ENCODE data around the gene SPI1. TPM values are rescaled to one million over a fixed set of nuclear protein-coding genes. Genes with fewer than 3 reads are reported as not detected.

Gene SPI1
- total RNA-seq, 1 experiment from 2014 or later, result 0.22 TPM

DNA sequence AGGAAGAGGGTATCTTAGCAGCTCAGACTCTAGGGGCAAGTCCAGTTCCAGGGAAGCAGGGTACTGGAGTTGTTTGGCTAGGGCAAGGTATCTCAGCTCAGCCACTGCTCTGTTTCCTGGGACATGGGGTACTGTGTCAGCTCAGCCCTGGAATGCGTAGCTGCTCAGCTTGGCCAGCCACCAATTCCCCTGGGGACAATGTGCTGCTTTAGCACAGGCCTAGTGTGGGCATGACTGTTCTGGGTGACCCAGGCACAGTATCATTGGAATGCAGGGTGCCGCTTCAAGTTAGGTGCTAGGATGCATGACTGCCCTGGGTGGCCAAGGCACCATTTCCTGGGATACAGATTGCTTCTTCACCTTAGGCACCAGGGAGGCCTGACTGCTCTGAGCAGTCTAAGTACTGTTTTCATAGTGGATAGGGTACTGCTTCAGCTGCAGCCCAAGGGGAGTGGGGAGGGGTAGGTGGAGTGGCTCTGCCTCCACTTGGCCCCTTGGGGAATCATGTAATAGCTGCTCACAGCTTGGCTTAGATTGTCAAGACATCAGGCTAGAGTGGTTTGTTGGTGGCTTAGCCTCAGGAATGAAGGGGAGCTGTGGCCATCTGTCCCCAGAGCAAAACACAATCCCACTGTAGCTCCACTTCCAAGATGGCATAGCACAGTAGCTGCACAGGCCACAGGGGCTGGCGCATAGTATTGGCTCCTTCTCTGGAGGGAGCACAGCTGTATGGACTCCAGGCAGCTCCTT lies 72.4 kb downstream of the SPI1 start:
- Histone ChIP-seq H3K27me3 (ENCODE audit: low read length) (no peaks in the 10 kb centered on the region), H3K36me3 (ENCODE audit: low read depth, low read length) (peaks cover 36% of the 10 kb centered on the region), H3K79me2 (ENCODE audit: low read length) (no peaks in the 10 kb centered on the region), H3K9me2 (replicated peaks; ENCODE audit: low read length) (no peaks in the 10 kb centered on the region), H3F3A (ENCODE audit: low read length, unreplicated experiment) (no peaks in the 10 kb centered on the region), H3K4me1 (ENCODE audit: insufficient read depth, low read length) (no peaks in the 10 kb centered on the region), H3K9ac (ENCODE audit: low read length) (no peak overlapping the region), H3K4me3 (ENCODE audit: low read length) (no peak overlapping the region), H3K9me3 (ENCODE audit: low read length) (no peaks in the 10 kb centered on the region), H3K27ac (ENCODE audit: low read length) (no peak overlapping the region), H4K20me1 (ENCODE audit: low read length) (no peaks in the 10 kb centered on the region), H3K4me2 (ENCODE audit: low read length) (no peak overlapping the region), H2AFZ (ENCODE audit: low read length) (no peak overlapping the region)
- intact Hi-C loops (cut with micrococcal nuclease), result no loop called here
- ATAC-seq (no peak), DNase-seq (no peak)
- CTCF ChIA-PET, result no interaction called here
- BruUV-seq (replicated peaks), result no TSS peak
- TF ChIP-seq, protein P1, sequence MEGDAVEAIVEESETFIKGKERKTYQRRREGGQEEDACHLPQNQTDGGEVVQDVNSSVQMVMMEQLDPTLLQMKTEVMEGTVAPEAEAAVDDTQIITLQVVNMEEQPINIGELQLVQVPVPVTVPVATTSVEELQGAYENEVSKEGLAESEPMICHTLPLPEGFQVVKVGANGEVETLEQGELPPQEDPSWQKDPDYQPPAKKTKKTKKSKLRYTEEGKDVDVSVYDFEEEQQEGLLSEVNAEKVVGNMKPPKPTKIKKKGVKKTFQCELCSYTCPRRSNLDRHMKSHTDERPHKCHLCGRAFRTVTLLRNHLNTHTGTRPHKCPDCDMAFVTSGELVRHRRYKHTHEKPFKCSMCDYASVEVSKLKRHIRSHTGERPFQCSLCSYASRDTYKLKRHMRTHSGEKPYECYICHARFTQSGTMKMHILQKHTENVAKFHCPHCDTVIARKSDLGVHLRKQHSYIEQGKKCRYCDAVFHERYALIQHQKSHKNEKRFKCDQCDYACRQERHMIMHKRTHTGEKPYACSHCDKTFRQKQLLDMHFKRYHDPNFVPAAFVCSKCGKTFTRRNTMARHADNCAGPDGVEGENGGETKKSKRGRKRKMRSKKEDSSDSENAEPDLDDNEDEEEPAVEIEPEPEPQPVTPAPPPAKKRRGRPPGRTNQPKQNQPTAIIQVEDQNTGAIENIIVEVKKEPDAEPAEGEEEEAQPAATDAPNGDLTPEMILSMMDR (conservative IDR thresholded peaks at IDR 0.05; ENCODE audit: low read depth, low read length), result no peak
- no peak for TF ChIP-seq EZH2phosphoT487 (IDR thresholded peaks at IDR 0.05; ENCODE audit: borderline replicate concordance, low read length)
- TF ChIP-seq EZH2 (IDR thresholded peaks at IDR 0.05; ENCODE audit: low read length, unreplicated experiment), result no peak
- POLR2A ChIA-PET (ENCODE audit: unreplicated experiment), result no interaction called here

Small RNA genes within 50 kb of the gene (microRNA-seq; reads per million reads assigned to microRNA genes)
- not detected for gene MIR4487 (ENCODE audit: unreplicated experiment)

Other genes with a start within 250 kb of the SPI1 start
- 97.5 and 125 TPM in 2 replicates for gene ARFGAP2, start 201.7 kb downstream of the SPI1 start, total RNA-seq (2014; rRNA removed)
- gene PACSIN3, start 192.1 kb downstream of the SPI1 start, total RNA-seq (2014; rRNA removed), result 83.9 and 129 TPM in 2 replicates
- 45.4 and 54.5 TPM in 2 replicates for gene DDB2, start 163.6 kb downstream of the SPI1 start, total RNA-seq (2014; rRNA removed)
- gene ACP2, start 129.7 kb downstream of the SPI1 start, total RNA-seq (2014; rRNA removed), result 24.2 and 26.6 TPM in 2 replicates
- 14.2 and 31.6 TPM in 2 replicates for gene NR1H3, start 120.6 kb downstream of the SPI1 start, total RNA-seq (2014; rRNA removed)
- gene MADD, start 108.4 kb downstream of the SPI1 start, total RNA-seq (2014; rRNA removed), result 23.1 and 26.4 TPM in 2 replicates
- gene MYBPC3, start 25.8 kb downstream of the SPI1 start, total RNA-seq (2014; rRNA removed), result not detected in 2 replicates
- 29.4 and 32.5 TPM in 2 replicates for gene SLC39A13, start 30.0 kb upstream of the SPI1 start, total RNA-seq (2014; rRNA removed)
- gene PSMC3, start 47.9 kb upstream of the SPI1 start, total RNA-seq (2014; rRNA removed), result 275 and 314 TPM in 2 replicates
- 0.23 TPM in 1 of 2 replicates, not detected in the other for gene RAPSN, start 70.6 kb upstream of the SPI1 start, total RNA-seq (2014; rRNA removed)
- gene CELF1, start 174.6 kb upstream of the SPI1 start, total RNA-seq (2014; rRNA removed), result 80.1 and 92.7 TPM in 2 replicates
- gene PTPMT1, start 187.1 kb upstream of the SPI1 start, total RNA-seq (2014; rRNA removed), result 167 and 212 TPM in 2 replicates
- gene KBTBD4, start 200.4 kb upstream of the SPI1 start, total RNA-seq (2014; rRNA removed), result 9.2 and 9.8 TPM in 2 replicates
- 120 and 166 TPM in 2 replicates for gene NDUFS3, start 200.5 kb upstream of the SPI1 start, total RNA-seq (2014; rRNA removed)
- gene FAM180B, start 208.1 kb upstream of the SPI1 start, total RNA-seq (2014; rRNA removed), result not detected in 2 replicates
- gene C1QTNF4, start 215.9 kb upstream of the SPI1 start, total RNA-seq (2014; rRNA removed), result not detected in 2 replicates

All from PC-3 (cell line).